ENCODE data around the gene SHFL.

The SHFL gene

DNA sequence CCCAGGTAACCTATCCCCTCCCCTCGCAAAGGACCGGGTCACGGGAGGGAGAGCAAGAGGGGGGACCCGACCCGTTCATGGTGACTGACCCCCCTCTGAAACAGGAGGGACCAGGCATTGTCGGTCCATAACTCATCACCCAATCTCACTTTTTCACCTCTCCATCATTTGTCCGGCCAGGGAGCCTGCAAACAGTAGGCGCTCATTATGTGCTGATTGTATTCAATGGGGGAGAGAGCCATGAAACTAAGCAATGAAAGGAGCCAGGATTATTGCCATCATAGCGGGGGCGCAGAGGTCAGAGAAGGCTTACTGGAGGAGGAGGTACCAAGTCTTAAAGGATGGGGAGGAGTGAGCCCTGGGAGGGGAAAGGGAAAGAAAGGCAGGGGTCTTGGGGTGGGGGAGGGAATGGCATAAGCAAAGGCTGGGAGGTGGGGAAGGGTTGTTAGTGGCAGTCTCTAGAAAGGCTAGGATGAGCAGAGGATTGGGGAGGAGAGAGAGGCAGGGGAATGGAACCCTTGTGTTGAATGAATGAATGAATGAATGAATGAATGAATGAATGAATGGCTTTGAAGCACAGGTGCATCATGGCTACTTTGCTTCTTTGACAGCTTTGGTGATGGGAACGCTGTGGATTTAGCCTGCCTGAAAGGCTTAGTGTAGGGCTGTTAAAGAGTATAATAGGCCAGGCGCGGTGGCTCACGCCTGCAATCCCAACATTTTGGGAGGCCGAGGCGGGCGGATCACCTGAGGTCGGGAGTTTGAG lies 1.4 kb downstream of the SHFL start:
- in situ Hi-C loops (cut with MboI; ENCODE audit: low sequenced_read_pairs), result no loop called here

DNA sequence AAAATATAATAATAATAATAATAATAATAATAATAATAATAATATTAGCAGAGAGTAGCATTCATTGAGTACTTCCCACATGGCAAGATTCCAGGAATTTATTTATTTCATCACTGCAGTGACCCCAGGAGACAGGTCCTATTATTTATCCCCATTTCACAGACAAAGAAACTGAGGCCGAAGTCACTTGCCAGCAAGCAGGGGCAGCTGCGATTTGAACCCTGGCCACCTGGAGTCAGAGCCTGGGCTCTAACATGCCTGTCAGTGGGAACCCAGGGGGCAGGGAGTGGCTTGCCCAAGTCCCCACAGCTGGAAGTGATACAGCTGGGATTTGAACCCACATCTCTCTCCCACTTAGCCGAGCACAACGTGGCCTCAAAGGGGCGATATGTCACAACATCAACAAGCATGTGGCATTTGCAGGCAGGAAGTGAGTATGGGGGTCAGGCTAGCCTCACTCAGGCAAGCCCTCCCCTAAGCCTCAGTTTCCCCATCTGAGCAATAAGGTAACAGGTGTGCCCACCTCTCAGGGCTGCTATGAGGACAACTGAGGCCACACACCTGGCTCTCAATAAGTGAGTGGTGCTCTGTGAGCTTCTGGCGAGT lies 2.9 kb downstream of the SHFL start:
- in situ Hi-C loops (cut with MboI; ENCODE audit: low sequenced_read_pairs), result no loop called here

- in situ Hi-C loops (cut with MboI; ENCODE audit: low sequenced_read_pairs), result no loop called here
Observed at GRCh38 chr19:10089801-10090375, 3.8 kb downstream of the SHFL start.

GRCh38 chr19:10091370-10091687 lies 5.2 kb downstream of the SHFL start:
- in situ Hi-C loops (cut with MboI; ENCODE audit: low sequenced_read_pairs), result no loop called here

- in situ Hi-C loops (cut with MboI; ENCODE audit: low sequenced_read_pairs), result no loop called here
Observed at GRCh38 chr19:10091895-10092641, 6.0 kb downstream of the SHFL start.

DNA sequence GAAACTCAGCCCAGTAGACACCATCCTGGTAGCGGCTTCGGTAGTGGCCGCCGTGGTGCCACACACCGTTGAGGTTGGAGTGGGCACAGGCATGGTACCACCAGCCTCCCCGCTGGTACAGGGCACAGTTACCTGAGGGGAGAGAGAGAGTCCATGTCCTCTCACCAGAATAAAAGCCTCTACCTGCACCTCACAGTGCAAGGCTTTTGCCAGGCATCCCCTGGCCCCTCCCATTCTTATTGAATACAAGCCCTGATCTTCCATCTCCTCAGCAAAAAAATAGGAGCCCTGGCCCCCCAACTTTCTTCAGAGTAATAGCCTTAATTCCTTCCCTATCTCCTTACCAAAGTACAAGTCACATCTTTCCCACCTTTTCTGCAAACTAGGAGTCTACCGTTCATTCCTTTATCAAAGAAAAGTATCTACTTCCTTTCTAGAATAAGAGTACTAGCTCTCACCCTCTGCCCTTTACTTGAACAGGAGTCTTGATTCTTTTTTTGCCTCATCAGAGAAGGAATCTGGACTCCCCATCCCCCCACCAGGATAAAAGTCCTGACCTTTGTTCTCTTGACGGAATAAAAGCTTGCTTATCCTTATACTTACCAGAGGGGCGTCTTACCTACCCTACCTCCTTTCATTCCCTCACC lies 6.7 kb downstream of the SHFL start:
- in situ Hi-C loops (cut with MboI; ENCODE audit: low sequenced_read_pairs), result no loop called here

DNA sequence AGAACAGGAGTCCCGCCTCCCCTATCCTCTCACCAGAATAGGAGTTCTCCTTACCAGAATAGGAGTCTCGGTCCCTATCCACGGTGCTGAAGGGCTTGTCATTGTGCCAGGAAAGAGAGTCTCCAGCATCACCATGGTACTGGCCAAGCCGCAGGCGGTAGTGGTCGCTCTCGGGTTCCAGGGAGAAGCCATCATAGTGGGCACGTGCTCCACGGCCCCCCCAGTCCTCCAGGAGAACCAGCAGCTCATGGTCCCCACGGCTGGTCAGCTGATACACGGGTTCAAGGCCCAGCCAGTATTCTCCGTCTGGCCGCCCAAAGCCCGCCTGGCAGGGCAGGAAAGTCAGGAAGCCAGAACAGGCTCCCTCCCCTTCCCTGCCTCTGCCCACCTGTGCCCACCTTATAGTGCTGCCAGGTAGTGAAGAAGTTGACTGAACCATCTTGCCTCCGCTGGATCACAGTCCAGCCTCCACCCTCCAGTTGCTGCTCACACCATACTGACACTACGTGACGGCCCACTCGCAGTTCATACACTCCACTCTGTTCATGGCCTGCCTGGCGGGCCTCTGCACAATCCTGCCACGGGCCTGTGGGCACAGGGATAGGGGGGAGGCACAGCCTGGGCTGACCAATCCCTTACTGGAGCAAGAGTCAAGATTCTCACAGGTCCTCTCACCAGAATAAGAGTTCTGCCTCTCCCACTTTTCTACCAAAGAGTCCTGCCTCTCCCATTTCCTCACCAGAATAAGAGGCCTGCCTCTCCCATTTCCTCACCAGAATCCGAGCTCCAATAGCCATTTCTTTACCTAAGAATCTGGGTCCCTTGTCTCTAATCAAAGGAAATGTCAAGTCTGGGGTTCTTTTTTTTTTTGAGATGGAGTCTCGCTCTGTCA lies 7.4 kb downstream of the SHFL start:
- in situ Hi-C loops (cut with MboI; ENCODE audit: low sequenced_read_pairs), result no loop called here

DNA sequence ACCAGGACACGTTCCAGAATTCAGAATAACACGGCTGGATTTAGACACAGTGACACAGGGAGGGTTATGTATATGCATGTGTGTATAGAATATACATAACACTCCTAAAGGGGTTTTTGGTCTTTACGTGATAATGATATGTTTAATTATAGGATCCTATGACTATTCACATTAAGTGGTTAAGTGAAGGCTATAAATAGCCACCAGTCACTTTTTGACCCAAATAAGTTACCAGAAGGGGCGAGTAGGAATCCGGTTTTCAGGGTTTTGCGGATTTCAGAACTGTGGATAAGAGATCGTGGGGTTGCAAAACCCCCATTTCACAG lies 9.5 kb downstream of the SHFL start:
- in situ Hi-C loops (cut with MboI; ENCODE audit: low sequenced_read_pairs), result no loop called here

DNA sequence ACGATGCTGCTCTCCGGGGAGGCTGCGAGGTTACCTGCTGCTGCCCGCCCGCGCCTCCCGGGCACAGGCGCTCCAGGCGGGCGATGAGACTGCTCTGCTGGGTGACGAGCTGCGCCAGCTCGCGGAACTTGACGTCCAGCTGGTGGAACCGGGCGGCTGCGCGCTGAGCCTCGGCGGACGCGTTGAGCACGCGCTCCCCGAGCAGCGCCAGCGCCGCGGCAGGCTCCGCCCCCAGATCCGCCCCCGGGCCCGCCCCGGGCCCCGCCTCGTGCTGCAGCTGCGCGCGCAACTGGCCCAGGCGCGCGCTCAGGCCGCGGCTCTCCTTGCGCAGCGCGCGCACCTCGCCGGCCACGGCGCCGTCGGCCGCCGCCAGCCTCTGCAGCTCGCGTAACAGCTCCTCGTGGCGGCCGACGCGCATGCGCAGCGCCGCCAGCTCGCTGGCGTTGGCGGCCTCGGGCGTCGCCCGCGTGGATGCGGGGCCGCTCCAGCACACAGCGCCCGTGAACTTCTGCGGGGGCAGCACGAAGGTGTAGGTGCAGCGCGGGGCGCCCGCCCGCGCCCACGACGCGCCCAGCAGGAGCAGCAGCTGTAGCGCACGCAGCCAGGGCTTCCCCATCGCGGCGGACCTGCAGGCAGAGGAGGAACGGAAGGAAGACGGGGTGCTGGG lies 10.0 kb downstream of the SHFL start:
- in situ Hi-C loops (cut with MboI; ENCODE audit: low sequenced_read_pairs), result no loop called here

DNA sequence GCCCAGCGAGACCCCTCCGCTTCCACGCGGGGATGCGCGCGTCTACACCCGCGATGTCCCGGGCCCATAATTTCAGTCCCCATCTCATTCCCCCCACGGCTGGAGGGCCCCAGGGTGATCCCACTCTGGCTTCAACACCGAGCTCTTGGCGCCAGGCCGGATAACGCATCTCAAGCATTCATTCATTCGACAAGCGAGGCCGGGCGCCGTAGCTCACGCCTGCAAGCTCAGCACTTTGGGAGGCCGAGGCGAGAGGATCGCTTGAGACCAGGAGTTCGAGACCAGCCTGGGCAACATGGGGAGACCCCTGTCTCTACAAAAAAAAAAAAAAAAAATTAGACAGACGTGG lies 10.5 kb downstream of the SHFL start:
- in situ Hi-C loops (cut with MboI; ENCODE audit: low sequenced_read_pairs), result no loop called here

GRCh38 chr19:10100163-10100785 lies 14.2 kb downstream of the SHFL start:
- in situ Hi-C loops (cut with MboI; ENCODE audit: low sequenced_read_pairs), result loop anchor here (25.0 kb wide), 1 partner anchor 287 kb away; the partner anchor contains the start of gene TYK2

GRCh38 chr19:10102787-10103236 lies 16.7 kb downstream of the SHFL start:
- in situ Hi-C loops (cut with MboI; ENCODE audit: low sequenced_read_pairs), result loop anchor here (25.0 kb wide), 1 partner anchor 284 kb away; the partner anchor contains the start of gene TYK2

GRCh38 chr19:10104130-10104513 lies 18.0 kb downstream of the SHFL start:
- in situ Hi-C loops (cut with MboI; ENCODE audit: low sequenced_read_pairs), result loop anchor here (25.0 kb wide), 1 partner anchor 283 kb away; the partner anchor contains the start of gene TYK2

GRCh38 chr19:10104665-10105508 lies 18.8 kb downstream of the SHFL start:
- in situ Hi-C loops (cut with MboI; ENCODE audit: low sequenced_read_pairs), result loop anchor here (25.0 kb wide), 1 partner anchor 282 kb away; the partner anchor contains the start of gene TYK2

- in situ Hi-C loops (cut with MboI; ENCODE audit: low sequenced_read_pairs), result loop anchor here (25.0 kb wide), 1 partner anchor 282 kb away; the partner anchor contains the start of gene TYK2
Observed at GRCh38 chr19:10105509-10106099, 19.5 kb downstream of the SHFL start.

DNA sequence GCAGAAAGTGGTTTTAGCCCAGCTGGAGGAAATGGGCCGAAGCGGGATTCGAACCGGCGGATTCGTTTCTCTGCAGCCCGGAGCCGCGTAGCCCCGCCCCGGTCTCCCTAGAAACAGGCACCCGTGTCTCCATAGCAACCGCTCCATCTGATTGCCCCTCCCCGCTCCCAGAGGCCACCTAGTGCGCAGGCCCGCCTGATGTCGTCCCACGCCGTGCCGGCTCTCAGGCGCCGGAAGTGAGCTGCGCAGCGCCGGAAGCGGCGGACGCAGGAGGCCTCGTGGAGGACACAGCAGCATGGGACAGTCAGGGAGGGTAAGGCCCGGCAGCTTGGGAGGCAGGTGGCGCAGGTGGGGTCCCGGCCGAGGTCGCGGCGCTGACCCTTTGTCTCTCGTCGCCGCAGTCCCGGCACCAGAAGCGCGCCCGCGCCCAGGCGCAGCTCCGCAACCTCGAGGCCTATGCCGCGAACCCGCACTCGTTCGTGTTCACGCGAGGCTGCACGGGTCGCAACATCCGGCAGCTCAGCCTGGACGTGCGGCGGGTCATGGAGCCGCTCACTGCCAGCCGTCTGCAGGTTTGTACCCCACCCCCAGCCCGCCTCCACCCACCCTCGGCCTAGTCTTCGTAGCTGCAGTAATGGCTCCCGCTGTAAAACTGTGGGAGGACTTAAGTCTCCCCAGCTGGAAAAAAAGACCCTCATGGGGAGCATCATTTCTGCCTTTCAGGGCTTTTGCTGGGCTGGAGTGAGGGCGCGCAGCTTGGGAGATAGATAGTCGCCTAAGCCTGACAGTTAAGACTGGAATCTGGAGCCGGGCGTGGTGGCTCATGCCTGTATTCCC lies 20.2 kb downstream of the SHFL start, which contains the start of gene PPAN:
Gene PPAN, plus strand, starts transcription at position 263 of the 837 bp plus-strand sequence. Its CDS starts 33 bp downstream, at position 296.
- in situ Hi-C loops (cut with MboI; ENCODE audit: low sequenced_read_pairs), result loop anchor here (25.0 kb wide), 1 partner anchor 281 kb away; the partner anchor contains the start of gene TYK2

DNA sequence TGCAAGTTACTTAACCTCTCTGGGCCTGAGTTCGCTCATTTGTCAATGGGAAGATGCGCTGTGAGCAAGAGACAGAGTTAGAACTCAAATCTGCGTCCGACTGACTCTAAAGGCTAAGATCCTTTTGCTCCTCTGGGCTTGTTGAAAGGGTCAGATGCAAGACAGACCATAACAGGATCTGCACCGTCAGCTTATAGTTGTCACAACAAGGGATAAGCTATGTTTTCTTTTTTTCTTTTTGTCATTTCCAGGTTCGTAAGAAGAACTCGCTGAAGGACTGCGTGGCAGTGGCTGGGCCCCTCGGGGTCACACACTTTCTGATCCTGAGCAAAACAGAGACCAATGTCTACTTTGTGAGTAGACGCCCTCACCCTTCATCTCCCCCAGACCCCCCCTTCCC lies 21.1 kb downstream of the SHFL start:
- in situ Hi-C loops (cut with MboI; ENCODE audit: low sequenced_read_pairs), result loop anchor here (25.0 kb wide), 1 partner anchor 280 kb away; the partner anchor contains the start of gene TYK2

Data from HL-60/S4 treated with retinoic acid at 250 ng/mL for 4 days and 3 days (cell line).